T-helper 2 cell (primary cell): Measurements from ENCODE around the gene DENND4C.
A peak's percentile ranks its signal among the peaks of the same experiment; 100 is the strongest.
"Not testable (repeated sequence)": the region's sequence is repeated elsewhere in the genome, so short reads cannot be mapped to it uniquely, and the experiment has no call there.

Experiments used
- DNase-seq, 5 experiments: peaks; one replicate each; pipeline versions ENCODE4 v3.0.0 to v3.0.0-alpha.2; 2012 to 2022

DENND4C gene

DNA sequence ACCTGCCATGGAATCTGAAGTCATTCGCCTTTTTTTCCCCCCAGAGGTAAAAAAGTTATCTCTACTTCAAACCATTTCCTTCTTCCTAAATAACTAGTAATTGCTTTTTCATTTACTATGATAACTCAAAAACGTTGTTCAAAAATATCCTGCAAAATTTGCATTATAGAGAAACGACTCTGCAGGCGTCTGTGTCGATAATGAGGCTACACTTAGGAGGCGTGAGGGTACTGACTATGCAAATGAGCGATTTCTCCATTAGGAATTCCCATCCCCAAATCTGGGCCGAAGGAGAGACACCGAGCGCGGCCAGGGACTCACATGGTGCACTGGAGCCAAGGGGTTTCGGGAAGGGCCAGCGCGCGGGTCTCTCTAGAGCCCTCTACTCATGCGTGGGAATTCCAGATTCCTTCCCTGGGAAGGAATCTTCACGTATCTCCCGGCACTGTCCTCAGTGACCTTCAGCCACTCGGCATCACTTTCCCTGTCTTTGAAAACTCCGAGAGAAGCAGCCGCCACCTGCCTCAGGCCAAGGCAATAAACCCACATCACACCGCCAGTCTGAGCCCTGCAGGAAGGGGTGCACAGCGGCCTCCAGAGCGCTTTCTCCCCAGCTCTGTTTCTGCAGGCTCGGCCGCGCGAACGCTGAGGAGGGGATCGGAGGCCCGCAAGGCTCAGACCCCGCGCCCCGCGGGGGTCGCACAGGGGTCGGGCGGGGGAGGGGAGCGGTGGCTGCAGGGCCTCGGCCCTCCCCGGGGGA lies 718 bp upstream of the DENND4C start:
- DNase-seq, result peak; percentile 43 to 82 (median 50)

DNA sequence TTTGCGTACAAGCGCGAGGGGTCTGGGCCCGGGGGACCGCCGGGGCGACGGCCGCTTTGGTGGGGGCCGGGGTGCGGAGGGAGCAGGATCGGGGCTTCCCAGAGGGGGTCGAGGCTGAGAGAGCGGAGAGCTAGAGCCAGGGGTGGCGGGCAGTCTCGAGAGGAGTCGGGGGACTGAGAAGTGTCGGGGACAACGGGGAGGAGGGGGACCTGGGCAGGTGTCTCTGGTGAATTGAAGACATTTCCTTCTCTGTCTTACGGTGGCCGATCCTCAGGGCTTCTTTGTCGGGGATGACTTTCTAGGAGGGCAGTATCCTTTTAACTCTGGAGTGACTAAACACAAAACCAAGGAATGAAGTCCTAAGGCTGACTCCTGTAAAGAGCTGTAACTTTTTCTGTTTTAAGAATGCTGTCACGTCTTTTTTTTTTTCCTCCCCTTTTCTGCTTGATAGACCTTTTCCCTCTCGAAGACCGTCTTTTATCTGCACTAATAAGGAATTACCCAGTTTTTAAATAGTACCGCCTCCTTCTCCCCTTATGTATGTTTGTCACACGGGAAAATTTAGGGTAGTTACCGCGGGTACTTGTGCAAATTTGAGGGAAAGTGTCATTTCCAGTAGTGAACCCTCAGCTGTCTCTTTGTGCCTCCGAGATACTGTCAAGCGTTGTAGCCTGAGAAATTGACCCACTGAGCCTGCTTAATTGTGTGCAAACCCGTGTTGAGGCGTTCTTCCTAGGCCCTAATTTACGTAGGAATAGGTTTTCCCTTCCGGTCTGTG lies 822 bp downstream of the DENND4C start:
- DNase-seq, result peak in 1 of 5 experiments; percentile 34

DNA sequence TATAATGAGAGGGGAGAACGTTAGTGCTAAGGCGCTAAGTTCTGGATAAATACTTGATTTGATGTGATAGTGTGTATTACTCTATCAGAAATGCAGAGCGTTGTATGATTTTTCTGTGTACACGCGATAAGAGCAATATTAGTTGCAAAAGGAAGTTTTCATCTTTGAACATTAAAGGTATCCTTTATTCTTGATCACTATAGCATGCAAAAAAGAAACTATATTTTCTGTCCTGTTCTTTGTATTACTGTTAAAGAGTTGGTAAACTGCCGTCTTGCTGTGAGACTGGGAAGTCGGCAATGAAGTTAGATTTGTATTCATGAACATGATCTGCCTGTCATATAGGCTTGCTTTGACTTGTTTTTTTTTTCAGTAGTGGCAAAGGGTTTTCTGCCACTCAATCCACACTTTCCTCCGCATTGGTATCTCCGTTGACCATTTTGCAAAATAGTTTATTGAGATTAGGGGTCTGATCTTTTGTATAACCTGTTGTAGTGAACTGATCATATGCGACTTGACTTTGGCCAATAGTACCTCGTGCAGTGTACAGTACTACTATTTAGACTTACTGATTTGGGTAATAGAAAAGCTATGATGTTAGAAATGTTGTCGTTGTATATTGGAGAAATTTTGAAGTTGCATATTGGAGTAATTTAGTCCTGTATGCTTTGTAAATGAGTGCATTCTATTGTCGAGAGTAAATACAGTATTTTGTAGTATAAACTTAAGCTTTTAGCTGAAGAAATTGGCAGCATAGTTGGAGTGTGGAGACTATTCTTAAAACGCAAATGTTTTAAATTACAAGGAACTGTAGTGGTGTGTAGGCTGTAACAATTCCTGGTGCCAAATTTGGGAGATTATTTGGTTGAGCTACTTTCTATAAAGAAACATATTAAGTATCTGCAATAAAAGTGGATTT lies 1.7 kb downstream of the DENND4C start:
- DNase-seq, result peak in 1 of 5 experiments; percentile 26

DNA sequence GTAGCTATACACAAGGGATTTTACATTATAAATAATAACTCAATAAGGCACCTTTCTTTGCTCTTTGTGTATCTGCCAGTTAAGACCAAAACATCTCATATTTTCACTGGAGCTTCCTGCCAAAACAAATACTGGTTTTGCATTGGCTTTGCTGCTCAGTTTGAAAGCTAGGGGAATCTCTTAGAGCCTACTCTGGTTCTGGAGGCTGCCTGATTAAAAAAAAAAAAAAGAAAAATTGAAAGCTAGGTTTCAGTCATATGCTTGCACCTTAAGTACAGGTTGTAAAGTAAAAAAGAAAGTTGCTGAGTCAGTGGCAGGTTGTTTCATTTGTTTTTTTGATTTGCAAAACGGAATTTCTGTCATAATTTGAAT lies 2.3 kb downstream of the DENND4C start:
- DNase-seq, result peak in 1 of 5 experiments; percentile 71

DNA sequence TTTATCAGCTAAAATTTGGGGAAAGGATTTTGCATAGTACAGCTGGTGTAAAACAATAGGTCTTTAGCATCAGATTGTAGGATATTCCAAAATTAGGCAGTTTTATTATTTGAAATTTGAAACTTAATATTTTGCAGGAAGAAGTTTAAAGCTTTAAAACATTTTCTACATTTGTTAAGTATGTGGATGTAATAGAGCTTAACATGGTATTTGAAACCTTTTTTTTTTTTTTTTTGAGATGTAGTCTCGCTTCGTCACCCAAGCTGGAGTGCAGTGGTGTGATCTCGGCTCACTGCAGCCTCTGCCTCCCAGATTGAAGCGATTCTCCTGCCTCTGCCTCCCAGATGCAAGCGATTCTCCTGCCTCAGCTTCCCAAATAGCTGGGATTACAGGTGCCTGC lies 2.9 kb downstream of the DENND4C start:
- no peak for DNase-seq

DNA sequence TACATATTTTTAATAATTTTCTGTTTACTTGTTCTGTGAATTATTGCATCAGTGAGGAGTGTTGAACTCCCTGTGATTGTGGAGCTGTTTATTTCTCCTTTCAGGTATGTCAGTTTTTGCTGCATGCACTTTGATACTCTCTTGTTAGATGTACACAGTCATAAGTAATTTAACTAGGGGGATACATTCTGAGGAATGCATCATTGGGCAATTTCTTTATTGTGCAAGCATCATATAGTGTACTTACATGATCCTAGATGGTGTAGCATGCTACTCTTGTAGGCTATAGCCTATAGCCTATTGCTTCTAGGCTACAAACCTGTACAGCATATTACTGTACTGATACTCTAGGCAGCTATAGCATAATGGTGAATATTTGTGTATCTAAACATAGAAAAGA lies 9.5 kb downstream of the DENND4C start:
- no peak for DNase-seq

DNA sequence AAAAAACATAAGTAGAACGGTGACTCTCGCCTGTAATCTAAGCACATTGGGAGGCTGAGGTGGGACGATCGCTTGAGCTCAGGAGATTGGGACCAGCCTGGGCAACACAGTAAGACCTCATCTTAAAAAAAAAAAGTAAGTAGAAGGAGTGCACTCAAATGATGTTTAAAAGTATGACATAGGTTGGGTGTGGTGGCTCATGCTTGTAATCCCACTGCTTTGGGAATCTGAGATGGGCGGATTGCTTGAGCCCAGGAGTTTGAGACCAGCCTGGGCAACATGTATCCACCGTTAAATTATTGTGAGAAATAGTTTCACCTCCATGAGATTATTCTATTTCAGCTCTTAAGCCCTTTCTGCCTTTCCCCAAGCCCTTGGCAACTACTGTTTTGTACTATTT lies 11.2 kb downstream of the DENND4C start:
- no peak for DNase-seq

DNA sequence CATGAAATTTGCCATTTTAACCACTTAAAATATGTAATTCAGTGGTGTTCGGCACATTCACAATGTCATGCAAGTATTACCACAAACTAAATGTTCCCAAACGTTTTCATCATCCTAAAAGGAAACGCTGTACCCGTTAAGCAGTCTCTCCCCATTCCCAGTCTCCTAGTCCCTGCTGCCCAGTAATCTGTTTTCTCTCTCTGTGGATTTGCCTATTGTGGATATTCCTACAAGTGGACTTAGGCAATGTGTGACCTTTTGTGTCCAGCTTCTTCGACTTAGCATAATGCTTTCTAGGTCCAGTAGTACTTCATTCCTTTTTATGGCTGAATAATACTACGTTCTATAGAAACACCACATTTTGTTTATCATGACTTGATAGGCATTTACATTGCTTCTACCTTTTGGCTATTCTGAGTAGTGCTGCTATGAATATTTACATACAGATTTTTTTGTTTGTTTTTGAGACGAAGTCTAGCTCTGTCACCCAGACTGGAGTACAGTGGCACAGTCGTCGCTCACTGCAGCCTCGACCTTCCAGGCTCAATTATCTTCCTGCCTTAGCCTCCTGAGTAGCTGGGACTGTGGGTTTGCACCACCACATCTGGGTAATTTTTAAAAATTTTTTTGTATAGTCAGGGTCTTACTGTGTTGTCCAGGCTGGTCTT lies 13.0 kb downstream of the DENND4C start:
- no peak for DNase-seq

DNA sequence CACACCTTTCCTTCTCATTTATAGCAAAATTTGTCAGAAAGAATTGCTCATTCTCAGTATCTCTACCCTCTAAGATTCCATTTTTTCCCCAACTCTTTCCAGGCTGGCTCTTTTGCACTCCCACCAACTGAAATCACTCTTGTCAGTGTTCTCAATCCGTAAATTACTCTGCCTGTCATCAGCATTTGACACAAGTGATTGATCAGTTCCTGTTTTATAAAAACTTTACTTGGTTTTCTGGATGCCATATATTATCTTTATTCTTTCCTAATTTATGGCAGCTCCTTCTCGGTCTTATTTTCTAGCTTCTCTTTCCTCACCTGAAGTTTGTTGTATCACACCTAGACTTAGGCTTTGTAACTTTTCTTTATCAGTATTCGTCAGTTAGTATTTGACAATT lies 16.4 kb downstream of the DENND4C start:
- no peak for DNase-seq

DNA sequence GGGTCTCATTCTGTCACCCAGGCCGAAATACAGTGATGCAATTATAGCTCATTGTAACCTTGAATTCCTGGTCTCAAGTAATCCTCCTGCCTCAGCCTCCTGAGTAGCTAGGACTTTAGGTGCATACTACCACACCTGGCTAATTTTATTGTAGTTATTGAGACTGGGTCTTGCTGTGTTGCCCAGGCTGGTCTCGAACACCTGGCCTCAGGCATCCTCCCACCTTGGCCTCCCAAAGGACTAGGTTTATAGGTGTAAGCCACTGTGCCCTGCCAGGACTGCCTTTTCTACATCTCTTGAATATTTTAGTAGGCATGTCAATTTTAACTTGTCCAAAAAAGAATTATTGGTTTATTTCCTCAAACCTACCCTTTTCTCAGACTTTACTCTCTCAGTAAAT lies 16.9 kb downstream of the DENND4C start:
- DNase-seq, result no peak

DNA sequence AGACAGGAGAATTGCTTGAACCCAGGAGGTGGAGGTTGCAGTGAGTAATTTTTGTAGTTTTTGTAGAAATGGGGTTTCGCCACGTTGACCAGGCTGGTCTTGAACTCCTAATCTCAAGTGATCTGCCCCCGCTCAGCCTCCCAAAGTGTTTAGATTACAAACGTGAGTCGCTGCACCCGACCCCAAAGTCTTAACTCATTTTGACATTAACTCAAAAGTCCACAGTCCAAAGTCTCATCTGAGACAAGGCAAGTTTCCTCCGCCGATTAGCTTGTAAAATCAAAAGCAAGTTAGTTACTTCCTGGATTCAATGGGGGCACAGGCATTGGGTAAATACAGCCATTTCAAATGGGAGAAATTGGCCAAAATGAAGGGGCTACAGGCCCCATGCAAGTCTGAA lies 19.9 kb downstream of the DENND4C start:
- not testable (repeated sequence) for DNase-seq

DNA sequence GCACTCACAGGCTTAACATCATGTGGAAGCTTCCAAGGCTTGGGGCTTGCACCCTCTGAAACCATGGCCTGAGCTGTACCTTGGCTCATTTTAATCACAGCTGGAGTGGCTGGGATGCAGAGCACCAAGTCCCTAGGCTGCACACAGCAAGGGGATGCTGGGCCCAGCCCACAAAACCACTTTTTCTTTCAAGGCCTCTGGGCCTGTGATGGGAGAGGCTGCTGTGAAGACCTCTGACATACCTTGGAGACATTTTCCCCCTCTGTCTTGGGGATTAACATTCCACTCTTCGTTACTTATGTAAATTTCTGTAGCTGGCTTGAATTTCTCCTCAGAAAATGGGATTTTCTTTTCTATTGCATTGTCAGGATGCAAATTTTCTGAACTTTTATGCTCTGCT lies 20.7 kb downstream of the DENND4C start:
- DNase-seq, result not testable (repeated sequence)

DNA sequence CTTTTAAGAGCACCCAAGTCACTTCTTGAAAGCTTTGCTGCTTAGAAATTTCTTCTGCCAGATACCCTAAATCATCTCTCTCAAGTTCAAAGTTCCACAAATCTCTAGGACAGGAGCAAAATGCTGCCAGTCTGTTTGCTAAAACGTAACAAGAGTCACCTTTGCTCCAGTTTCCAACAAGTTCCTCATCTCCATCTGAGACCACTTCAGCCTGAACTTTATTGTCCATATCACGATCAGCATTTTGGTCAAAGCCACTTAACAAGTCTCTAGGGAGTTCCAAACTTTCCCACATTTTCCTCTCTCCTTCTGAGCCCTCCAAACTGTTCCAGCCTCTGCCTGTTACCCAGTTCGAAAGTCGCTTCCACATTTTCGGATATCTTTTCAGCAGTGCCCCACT lies 21.1 kb downstream of the DENND4C start:
- not testable (repeated sequence) for DNase-seq

DNA sequence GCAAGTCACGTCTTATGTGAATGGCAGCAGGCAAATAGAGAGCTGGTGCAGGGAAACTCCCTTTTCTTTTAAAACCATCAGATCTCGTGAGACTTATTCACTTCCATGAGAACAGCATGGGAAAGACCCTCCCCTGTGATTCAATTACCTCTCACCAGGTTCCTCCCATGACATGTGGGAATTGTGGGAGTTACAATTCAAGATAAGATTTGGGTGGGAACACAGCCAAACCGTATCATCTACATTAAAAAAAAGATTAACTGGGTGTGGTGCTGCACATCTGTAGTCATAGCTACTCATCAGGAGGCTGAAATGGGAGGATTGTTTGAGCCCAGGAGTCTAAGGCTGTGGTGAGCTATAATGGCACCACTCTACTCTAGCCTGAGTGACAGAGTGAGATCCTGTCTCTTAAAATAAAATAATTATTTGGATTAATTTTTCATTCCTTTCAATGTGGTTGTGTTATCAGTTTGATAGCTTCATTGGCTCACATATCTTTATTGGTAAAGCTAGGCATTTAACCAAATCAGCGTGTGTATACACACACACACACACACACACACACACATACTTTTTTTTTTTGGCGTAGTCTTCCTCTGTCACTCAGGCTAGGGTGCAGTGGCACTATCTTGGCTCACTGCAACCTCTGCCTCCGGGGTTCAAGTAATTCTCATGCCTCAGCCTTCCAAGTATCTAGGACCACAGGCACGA lies 21.8 kb downstream of the DENND4C start:
- no peak for DNase-seq

DNA sequence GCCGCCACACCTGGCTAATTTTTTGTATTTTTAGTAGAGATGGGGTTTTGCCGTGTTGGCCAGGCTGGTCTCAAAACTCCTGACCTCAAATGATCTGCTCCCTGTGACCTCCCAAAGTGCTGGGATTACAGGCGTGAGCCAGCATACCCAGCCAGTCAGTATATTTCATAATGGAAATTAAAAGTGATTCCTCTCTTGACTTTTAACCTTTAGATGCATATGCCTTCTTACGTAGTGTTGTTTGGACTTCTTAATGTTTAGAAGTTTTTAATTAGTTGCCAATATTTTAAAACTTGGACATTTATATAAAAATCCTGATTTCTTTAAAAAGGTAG lies 22.4 kb downstream of the DENND4C start:
- DNase-seq, result no peak

DNA sequence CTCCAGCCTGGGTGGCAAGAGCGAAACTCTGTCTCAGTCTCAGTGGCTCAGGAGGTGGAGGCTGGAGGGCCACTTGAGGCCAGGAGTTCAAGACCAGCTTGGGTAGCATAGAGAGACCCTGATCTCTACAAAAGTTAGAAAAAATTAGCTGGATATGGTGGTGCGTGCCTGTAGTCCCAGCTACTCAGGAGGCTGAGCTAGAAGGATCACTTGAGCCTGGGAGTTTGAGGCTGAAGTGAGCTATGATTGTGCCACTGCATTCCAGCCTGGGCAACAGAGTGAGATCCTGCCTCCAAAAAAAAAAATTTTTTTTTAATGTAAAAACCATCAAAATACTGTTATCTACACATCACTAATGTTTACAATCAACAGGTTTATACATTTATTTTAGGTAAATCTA lies 24.6 kb downstream of the DENND4C start:
- no peak for DNase-seq

DNA sequence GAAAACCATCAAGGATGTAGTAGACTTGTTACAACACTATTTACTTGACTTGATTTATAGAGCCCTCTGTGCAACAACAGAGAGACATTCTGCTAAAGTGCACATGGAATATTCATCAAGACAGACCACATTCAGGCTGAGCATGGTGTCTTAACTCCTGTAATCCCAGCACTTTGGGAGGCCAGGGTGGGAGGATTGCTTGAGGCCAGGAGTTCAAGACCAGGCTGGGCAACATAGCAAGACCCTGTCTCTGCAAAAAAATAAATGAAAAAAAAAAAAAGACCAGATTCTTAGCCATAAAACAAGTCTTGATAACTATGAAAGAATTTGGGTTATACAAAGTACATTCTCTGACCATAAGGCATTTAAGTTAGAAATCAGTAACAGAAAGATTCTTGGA lies 25.3 kb downstream of the DENND4C start:
- DNase-seq, result no peak

DNA sequence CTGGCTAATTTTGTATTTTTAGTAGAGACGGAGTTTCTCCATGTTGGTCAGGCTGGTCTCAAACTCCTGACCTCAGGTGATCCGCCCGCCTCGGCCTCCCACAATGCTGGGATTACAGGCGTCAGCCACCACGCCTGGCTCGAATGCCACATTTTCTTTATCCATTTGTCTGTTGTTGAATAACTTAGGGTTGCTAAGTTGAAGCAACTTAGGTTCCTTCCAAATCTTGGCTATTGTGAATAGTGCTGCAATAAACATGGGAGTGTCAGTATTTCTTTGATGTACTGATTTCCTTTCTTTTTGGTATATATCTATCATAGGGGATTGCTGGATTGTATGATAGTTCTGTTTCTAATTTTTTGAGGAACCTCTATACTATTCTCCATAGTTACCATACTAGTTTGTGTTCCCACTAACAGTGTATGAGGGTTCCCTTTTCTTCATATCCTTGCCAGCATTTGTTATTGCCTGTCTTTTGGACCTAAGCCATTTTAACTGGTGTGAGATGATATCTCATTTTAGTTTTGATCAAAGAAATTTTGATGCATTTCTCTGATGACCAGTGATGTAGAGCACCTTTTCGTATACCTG lies 29.3 kb downstream of the DENND4C start:
- DNase-seq, result not testable (repeated sequence)

DNA sequence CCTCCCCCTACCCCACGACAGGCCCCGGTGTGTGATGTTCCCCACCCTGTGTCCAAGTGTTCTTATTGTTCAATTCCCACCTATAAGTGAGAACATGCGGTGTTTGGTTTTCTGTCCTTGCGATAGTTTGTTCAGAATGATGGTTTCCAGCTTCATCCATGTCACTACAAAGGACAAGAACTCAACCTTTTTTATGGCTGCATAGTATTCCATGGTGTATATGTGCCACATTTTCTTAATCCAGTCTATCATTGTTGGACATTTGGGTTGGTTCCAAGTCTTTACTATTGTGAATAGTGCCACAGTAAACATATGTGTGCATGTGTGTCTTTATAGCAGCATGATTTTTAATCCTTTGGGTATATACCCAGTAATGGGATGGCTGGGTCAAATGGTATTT lies 35.1 kb downstream of the DENND4C start:
- DNase-seq, result not testable (repeated sequence)

DNA sequence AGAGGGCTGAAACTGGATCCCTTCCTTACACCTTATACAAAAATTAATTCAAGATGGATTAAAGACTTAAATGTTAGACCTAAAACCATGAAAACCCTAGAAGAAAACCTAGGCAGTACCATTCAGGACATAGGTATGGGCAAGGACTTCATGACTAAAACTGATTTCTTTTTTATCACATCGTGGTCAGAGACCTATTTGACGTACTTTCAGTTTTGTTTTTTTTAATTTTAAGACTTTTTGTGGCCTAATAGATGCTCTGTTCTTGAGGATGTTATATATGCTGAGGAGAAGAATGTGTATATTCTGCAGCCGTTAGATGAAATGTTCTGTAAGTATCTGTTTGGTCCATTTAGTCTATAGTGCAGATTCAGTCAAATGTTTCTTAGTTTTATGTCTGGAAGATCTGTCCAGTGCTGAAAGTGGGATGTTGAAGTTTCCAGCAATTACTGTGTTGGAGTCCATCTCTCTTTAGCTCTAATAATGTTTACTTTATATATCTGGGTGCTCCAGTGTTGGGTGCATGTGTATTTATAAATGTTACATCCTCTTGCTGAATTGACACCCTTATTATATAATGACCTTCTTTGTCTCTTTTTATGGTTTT lies 36.4 kb downstream of the DENND4C start:
- peak in 1 of 5 experiments; percentile 39 for DNase-seq

DNA sequence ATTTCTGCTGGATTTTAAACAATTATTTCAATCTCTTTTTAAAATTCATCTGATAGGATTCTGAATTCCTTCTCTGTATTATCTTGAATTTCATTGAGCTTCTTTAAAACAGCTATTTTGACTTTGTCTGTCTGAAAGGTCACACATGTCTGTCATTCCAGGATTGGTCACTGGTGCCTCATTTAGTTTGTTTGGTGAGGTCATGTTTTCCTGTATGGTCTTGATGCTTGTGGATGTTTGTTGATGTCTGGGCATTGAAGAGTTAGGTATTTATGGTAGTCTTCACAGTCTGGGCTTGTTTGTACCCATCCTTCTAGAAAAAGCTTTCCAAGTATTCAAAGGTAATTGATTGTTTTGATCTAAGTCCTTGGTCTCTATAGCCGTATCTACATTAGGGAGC lies 39.1 kb downstream of the DENND4C start:
- DNase-seq, result no peak
